ENCODE results near the gene COPA. TPM values are rescaled to one million over a fixed set of nuclear protein-coding genes. Genes with fewer than 3 reads are reported as not detected.

COPA gene
- total and polyA plus RNA-seq, 10 of the 15 experiments (the other 5 are each of a cell fraction or from before 2014, with no cell fraction given) = 53.7 to 180 (median 123) TPM

- TF ChIP-seq SKIL (IDR thresholded peaks at IDR 0.05; ENCODE audit: low read depth, poor library complexity, severe bottlenecking) (no peak), MAX (IDR thresholded peaks at IDR 0.05; ENCODE audit: low read depth, low read length) (no peak), ZZZ3 (IDR thresholded peaks at IDR 0.05; ENCODE audit: control insufficient read depth, insufficient read length, low read depth) (no peak), ELK1 (IDR thresholded peaks at IDR 0.05; ENCODE audit: low read depth, low read length) (no peak)
These were observed 28.7 kb upstream of the COPA start (continued) for GRCh38 chr1:160371756-160372155.

- Histone ChIP-seq H3K4me1 (ENCODE audit: control insufficient read depth, insufficient read depth, low read length) (peaks cover 12% of the 10 kb centered on the region), H3K9ac (ENCODE audit: control insufficient read depth, insufficient read depth, low read length) (no peak overlapping the region), H3K27me3 (replicated peaks in 1 of 2; ENCODE audit: control insufficient read depth in 2 of 2, insufficient read depth in 2 of 2, low read length in 1 of 2) (no peaks in the 10 kb centered on the region), H3K9me3 (replicated peaks; ENCODE audit: control insufficient read depth, insufficient read depth, low read length) (no peaks in the 10 kb centered on the region), H3K4me2 (ENCODE audit: control insufficient read depth, insufficient read depth) (no peak overlapping the region), H3K27ac (ENCODE audit: control insufficient read depth, insufficient read depth) (no peak overlapping the region), H4K20me1 (ENCODE audit: control insufficient read depth, insufficient read depth) (no peaks in the 10 kb centered on the region), H3K79me2 (ENCODE audit: control insufficient read depth, insufficient read depth, low read length) (no peaks in the 10 kb centered on the region), H3K4me3 (no peak overlapping the region), H2AFZ (ENCODE audit: control insufficient read depth, low read depth, low read length) (no peak overlapping the region), H3K36me3 (ENCODE audit: control insufficient read depth in 2 of 2, insufficient read depth in 2 of 2, low read length in 1 of 2) (no peaks in the 10 kb centered on the region)
- no peak for TF ChIP-seq CUX1 (IDR thresholded peaks at IDR 0.05; ENCODE audit: insufficient replicate concordance, low read depth, low read length)
- TF ChIP-seq PAX5 (IDR thresholded peaks at IDR 0.05; ENCODE audit: borderline replicate concordance, low read depth, low read length) = no peak
- no peak for TF ChIP-seq ZBED1 (IDR thresholded peaks at IDR 0.05; ENCODE audit: borderline replicate concordance)
- POLR2A ChIA-PET = interaction anchor here (1.3 kb wide), 1 partner anchor 13 kb away, joined by 3 read pairs; no protein-coding TSS in a partner anchor
- SMC1A ChIA-PET (ENCODE audit: uncharacterized antibody, unreplicated experiment) = interaction anchor here (0.6 to 2.0 kb wide), 2 partner anchors 80 to 221 kb away, joined by 3 to 5 read pairs; no protein-coding TSS in a partner anchor
- in situ Hi-C loops (cut with MboI) = no loop called here
- RAD21 ChIA-PET (ENCODE audit: unreplicated experiment) = interaction anchor here (1.5 kb wide), 1 partner anchor 178 kb away, joined by 4 read pairs; no protein-coding TSS in a partner anchor
- no TSS peak for BruUV-seq (replicated peaks)
- FAIRE-seq = no peak
- intact Hi-C loops (cut with micrococcal nuclease; ENCODE audit: unreplicated experiment) = no loop called here
- no peak for ATAC-seq
- no peak for DNase-seq (ENCODE audit: low read depth, low spot score)
- CTCF ChIA-PET = interaction anchor here (0.9 to 1.2 kb wide), 2 partner anchors 120 to 285 kb away, joined by 3 to 5 read pairs; no protein-coding TSS in a partner anchor
These were observed 28.2 kb upstream of the COPA start for GRCh38 chr1:160371346-160371631.

All from GM12878 (cell line).